Kidney tubule cell (primary cell): ENCODE data around the gene ZNF316.
"Not testable (repeated sequence)": the region's sequence is repeated elsewhere in the genome, so short reads cannot be mapped to it uniquely, and the experiment has no call there.

Source experiments
- DNase-seq: peaks from one replicate; pipeline ENCODE4 v3.0.0-alpha.2; 2018; ENCODE audit warnings: low spot score

Gene ZNF316

DNA sequence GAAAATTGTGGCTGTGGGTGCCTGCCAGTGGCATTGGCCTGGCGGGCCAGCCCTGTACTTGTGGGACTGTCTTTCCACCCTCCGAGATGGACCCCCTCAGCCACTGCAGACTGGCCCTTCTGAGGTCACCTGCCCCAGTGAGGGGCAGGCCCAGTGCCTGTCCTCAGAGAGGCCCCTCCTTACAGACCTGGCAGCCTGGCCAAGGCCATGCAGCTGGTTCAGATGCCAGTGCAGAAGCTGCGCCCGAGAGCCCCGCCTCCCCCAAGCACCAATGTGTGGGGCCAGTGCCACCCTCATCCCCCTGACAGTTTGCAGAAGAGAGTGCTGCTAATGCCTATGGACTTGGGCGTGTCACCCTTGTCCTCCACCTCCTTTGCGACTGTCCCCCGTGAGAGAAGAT is 10.0 kb downstream of the ZNF316 start:
- no peak for DNase-seq

DNA sequence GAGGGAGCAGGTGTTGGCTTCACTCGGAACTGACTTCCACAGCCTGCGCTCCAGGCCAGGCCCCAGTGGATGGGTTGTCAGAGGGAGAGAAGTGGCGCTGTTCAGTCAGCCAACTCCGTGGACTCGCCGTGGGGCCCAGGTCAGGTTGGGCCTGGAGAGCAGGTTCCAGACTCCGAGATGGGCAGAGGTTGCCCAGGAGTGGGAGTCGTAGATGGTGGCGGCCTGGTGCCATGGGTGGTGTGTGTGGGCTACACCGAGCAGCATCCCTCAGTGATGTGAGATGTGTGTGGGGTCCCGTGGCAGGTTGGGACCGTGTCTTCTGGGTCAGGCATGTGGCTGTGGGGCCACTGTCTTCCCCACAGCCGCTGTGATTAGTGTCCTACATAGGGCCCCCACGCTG is 10.4 kb downstream of the ZNF316 start:
- no peak for DNase-seq

DNA sequence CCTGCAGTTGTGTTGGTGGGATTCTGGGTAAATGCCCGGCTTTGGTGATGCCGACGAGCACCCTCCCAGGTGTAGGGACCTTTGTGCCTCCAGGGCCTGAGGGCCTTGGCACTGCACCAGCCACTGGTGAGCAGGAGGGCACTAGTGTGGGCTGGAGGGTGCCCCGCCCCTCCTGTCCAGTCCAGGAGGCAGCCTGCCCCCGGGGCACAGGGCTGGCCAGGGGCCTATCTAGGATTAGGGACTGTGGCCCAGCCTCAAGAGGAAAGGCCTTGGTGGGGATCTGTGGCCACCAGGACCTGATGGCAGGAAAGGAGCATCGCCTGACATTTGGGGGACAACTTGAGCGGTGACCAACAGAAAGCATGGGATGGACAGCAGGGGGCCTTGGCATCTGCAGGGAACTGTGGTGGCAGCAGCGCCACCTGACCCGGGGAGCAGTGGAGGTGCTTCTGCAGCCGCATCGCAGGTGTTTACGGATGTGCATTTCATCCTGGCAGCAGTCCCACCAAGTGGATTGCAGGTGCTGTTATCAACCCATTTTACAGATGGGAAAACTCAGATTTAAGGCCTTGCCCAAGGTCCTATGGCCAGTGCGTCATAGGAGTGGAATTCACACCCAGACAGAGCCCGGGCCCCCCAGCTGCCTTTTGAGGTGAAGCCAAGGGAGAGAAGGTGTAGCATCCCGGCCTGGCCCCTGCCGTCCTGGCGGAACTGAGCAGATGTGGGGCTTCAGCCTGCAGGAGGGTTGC is 11.1 kb downstream of the ZNF316 start:
- DNase-seq: no peak

DNA sequence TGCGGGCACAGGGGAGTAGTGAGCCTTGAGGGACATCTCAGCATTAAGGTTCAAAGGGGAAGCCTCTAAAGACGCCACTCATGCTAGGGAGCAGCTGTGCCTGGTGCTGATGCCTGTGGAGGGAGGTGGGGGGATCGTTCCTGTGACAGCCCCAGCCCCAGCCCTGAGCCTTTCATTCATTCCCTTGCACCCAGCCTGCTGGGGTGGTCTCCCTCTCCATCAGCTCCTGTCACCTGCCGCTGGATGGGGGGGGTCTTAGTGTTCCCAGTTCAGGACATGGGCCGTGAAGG is 11.6 kb downstream of the ZNF316 start:
- DNase-seq: no peak

DNA sequence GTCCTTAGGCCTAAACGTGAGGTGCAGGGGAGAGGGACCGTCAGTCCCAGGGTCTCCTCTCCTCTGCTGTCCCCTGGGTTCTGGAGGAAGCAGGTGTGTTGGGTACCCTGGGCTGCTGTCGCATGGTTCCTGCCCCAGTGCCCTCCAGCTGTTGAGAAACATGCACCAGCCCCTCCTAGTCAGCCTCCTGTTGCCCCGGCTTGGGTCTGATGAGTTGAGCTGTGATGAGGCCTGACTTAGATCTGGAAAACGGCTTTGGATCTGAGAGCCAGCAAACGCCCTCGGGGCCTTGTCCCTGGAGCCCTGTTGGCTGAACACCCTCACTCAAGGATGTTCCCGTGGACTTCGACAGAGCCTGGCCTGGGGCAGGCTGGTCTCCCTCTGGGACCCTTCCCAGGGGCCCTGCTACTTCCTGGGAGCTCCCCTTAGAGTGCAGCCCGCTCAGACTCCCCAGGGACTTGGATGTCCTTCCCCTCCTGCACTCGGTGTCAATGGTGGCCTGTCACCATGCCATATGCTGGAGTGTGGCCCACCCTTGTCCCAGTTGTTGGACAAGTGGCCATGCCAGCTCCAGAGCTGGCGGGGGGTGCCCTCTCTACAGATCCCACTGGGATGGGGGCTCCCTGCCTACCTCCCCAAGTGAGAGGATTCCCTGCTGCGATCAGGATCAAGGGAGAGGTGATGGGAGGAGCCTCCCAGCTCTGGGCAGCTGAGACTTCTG is 12.3 kb downstream of the ZNF316 start:
- DNase-seq: no peak

DNA sequence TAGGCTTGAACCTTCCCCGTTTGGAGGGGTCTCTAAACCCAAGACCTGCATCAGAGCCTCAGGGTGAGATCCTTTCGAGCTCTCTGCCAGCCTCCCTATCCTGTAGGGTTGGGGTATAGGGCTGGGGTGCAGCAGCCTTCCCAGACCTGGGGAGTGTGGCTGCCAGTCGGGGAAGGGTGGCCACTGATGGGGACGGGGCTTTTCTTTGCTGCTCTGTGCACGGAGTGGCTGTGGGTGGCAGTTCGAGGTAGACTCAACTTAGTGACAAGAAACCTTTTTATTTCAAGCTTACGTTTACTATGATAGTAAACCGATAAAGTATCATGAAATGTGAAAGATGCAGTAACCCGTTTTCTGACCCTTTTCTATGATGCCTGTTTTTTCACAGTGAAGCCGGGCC is 13.0 kb downstream of the ZNF316 start:
- DNase-seq: no peak

DNA sequence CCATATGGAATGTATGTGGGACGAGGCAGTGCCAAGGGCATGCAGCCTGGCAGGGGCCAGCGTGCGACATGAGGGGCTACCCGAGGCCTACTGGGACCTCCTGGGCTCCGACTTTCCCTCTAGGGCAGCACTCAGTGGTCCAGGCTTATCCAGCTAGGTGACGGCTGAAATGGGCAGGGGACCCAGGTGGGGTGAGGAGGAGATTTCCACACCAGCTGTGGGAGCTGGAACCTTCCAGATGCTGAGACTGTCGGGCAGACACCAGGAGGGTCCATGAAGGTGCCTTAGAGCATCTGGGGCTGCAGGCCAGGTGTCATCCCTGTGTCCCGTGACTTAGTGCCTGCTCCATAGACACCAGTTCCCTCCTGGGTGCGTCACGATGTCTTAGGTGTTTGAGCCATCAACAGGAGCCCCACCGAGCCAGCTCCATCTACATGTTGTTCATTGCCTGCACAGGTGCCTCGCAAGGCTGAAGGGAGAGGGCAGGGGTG is 13.4 kb downstream of the ZNF316 start:
- DNase-seq: no peak

DNA sequence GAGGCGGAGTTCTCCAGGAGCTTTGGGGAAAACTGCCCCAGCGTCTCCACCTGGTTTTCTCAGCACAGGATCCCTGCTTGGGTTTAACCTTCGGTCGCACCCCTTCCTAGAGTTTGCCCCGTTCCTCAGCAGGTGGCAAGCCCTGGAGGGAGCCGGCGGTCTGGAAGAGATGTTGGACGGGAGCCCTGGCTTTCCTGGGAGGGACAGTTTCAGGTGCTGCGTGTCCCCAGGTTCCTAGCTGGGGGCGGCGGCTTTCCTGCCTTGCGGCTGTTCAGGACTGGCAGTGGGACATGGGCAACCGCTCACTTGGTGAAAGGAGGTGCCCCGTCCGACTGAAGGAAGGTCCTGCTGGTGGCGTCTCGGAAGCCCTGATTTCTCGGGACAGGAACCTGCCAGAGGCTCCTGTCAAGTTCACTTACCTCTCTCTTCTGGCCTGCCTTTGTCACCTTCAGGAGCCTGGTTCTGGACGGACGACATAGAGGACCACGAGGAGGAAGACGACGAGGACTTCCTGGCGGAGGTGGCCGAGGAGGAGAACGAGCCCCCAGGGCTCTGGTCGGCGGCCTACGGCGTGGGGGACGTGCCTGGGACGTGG is 14.8 kb downstream of the ZNF316 start:
- no peak for DNase-seq

DNA sequence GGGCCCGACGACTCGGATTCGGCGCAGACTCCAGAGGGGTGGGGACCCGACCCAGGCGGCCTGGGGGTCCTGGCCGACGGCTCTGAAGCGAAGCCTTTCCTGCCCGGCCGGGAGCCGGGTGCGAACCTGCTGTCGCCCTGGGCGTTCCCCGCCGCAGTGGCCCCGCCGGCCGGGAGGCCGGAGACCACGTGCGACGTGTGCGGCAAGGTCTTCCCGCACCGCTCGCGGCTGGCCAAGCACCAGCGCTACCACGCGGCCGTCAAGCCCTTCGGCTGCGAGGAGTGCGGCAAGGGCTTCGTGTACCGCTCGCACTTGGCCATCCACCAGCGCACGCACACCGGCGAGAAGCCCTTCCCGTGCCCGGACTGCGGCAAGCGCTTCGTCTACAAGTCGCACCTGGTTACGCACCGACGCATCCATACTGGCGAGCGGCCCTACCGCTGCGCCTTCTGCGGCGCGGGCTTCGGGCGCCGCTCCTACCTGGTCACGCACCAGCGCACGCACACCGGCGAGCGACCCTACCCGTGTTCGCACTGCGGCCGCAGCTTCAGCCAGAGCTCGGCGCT is 15.4 kb downstream of the ZNF316 start:
- no peak for DNase-seq

DNA sequence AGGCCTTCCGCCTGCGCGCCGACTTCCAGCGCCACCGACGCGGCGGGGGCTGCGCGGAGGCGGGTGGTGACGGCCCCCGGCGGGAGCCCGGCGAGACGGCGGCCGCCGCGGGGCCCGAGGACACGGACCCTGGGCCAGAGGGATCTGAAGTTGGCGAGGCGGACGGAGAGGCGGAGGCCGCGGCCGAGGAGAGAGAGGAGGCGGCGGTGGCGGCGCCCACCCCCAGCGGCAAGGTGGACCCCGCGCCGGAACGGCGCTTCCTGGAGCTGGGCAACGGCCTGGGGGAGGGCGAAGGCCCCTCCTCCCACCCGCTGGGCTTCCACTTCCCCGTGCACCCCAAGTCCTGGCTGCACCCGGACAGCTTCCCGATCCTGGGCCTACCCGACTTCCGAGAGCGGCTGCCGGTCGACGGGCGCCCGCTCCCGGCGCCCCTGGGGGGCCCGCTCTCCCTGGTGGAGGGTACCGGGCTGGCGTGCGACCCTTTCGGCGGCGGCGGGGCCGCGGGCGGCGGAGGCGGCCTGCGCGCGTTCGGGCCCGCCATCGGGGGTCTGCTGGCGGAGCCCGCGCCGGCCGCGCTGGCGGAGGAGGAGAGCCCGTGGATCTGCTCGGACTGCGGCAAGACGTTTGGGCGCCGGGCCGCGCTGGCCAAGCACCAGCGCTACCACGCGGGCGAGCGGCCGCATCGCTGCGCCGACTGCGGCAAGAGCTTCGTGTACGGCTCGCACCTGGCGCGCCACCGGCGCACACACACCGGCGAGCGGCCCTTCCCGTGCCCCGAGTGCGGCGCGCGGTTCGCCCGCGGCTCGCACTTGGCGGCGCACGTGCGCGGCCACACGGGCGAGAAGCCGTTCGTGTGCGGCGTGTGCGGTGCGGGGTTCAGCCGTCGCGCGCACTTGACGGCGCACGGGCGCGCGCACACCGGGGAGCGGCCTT is 16.2 kb downstream of the ZNF316 start:
- DNase-seq: no peak

DNA sequence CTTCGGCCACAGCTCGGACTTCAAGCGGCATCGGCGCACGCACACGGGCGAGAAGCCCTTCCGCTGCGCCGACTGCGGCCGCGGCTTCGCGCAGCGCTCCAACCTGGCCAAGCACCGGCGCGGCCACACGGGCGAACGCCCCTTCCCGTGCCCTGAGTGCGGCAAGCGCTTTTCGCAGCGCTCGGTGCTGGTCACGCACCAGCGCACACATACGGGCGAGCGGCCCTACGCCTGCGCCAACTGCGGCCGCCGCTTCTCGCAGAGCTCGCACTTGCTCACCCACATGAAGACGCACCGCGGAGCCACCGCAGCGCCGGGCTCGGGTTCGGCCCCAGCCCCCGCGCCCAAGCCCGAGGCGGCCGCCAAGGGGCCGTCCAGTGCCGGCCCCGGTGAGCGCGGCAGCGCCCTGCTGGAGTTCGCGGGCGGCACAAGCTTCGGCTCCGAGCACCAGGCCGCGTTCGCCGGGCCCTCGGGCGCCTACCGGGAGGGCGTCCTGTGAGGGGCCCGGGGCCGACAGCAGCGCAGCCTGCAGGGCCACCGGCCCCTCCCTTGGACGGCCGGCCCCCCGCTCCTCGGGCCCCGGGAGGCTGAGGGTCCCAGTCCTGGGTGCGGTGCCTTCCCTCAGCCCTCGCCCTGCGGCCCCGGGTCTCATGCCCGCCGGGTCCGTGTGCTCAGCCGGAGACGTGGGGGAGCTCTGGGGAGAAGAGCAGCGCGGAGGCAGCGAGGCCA is 17.2 kb downstream of the ZNF316 start:
- no peak for DNase-seq

DNA sequence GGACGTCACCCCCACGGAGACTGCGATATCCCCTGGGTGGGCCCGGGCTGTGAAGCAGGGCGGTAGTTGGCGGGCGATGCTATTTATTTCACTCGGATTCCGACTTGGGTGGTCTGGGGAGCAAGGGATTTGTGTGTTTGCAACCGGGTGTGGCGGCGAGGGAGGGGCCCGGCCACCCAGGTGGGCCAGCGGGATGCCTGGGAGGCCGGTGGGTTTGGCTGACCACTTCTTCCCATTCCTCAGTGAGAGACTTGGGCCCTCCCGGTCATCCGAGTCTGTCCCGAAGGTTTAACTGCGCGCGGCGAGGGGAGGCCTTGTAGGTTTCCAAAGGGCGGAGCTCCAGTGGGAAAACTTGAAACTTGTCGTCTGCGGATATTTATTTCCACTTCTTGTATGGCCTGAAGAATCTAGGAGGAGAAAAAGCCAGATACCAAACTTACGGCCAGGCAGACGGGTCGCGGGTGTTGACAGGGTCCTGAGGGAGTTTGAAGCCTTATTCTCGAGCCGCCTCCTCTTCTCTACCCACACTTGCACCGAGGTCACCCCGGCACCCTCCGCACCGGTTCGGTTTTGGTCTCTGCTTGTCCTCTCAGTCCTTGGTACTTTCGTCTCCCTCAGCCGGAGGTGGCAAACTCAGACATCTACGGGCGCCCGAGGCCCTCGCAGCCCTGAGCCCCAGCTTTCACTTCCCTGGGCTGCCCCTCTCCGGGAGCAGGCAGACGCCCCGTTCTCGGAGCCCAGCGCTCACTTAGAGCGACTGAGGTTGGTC is 17.9 kb downstream of the ZNF316 start:
- DNase-seq: no peak

DNA sequence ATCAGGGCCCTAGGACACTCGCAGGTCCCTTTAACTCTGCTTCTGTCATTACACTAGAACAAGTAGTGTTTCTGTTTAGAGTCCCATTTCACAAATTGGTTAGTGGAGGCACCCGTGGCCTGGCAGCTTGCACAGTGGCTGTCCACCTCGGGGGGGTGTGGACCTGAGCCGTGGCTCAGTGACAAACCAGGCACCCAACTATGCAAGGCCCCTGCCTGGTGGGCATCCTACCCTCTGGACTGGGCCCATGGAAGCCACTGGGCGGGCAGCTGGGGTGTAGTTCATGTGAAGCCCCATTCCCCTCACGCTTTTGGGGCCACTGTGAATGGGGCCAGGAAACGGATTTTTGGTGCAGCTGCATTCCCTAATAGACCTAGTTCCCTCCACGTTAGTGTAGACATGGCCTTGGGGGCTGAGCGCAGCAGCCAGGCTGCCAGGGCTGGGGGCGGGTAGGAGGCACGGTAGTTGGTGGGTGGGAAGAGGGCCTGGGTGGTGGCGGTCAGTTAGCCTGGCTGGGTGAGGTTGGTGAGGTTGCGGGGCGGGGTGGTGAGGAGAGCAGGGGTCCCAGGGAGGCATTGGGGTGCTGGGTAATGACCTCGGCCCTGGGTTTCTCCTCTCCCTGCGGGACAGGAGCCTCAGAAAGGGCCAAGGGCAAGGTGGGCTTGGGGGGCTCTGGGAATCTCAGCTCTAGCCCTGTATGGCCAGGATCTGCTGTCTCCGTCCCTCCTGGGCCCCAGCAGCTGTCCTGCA is 18.7 kb downstream of the ZNF316 start:
- DNase-seq: no peak

DNA sequence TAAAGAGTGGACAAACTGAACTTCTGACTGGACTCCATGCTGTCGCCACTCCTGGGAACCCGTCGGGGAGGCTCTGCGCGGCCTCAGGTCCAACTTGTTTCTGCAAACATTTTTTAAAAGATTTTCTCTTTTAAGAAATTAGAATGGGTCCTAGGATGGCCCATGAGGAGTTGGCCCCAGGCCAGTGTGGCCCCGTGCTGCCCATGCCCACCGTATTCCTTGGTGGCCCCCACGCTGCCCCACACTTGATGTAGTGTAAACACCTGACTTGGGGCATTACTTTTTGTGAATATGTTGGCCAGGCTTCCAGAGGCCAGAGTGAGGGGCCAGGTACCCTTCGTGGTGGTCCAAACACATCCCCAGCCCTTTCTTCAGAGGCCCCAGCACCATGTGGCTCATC is 19.3 kb downstream of the ZNF316 start:
- DNase-seq: no peak

DNA sequence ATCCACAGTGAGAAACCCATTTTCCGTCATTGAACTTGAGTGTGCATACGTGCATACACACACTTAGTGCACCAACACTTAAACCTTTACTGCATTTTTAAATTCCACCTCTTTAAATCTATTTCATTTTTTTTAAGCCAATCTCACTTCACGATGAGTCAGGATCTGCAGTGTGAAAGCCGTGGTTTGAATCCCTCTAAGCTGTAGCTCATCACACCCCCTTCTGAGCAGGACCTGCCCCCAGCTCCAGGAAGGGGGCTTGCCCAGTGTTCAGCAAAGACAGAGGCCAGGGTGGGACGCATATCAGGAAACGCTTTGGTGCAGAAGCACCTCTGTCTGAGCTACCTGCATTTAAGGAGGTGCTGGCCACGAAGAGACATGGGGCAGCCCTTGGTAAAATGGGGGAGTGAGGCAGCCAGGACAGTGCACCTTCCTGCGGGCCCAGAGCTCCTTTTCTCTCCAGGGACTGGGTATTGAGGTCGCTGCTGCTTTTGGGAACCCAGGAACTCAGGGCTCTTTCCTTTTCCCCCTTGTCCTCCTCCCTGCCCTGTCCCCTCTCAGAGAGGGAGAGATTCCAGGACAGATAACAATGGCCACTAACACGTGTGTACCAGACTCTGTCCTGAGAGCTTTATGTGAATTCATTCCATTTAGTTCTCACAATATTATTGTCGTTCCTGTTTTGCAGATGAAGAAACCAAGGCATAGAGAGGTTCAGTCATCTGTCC is 21.7 kb downstream of the ZNF316 start:
- no peak for DNase-seq

DNA sequence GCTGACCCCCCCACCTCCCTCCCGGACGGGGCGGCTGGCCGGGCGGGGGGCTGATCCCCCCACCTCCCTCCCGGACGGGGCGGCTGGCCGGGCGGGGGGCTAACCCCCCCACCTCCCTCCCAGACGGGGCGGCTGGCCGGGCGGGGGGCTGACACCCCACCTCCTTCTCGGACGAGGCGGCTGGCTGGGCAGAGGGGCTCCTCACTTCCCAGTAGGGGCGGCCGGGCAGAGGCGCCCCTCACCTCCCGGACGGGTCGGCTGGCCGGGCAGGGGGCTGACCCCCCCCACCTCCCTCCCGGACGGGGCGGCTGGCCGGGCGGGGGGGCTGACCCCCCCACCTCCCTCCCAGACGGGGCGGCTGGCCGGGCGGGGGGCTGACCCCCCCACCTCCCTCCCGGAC is 33.7 kb downstream of the ZNF316 start:
- not testable (repeated sequence) for DNase-seq

DNA sequence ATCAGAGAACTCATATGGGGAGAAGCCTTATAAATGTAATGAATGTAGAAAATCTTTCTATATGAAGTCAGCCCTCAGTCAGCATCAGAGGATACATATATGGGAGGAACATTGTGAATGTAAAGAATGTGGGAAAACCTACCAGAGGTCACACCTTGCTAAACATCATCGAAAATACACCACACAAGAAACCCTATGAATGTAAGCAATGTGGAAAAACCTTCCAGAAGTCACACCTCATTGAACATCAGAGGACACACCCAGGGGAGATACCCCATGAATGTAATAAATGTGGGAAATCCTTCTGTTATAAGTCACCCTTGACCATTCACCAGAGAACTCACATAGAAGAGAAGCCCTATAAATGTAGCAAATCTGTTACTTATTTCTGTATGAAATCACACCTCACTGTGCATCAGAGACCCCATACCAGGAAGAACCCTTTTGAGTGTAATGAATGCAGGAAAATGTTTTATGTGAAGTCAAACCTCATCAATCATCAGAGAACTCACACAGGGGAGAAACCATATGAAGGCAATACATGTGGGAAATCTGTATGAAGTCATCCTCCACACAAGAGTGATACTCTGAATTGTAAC is 38.8 kb downstream of the ZNF316 start:
- no peak for DNase-seq

DNA sequence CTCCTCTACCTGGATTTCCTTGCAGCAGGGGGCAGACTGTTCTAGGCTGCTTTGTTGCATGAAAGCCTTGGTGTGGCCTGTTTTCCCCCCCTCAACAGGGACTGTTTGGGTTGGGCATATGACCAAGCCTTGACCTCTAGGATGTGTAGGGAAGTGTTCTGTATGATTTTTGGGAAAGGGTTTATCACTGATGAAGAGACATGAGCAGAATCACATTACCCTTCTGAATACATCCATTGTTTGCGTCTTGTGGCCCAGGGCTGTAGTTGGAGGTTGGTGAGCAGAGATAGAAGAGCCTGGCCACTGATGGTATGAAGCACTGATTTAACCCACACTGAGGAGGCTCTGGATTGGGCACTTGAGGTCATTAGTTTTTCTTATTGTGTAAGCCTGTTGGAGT is 43.0 kb downstream of the ZNF316 start:
- DNase-seq: no peak

DNA sequence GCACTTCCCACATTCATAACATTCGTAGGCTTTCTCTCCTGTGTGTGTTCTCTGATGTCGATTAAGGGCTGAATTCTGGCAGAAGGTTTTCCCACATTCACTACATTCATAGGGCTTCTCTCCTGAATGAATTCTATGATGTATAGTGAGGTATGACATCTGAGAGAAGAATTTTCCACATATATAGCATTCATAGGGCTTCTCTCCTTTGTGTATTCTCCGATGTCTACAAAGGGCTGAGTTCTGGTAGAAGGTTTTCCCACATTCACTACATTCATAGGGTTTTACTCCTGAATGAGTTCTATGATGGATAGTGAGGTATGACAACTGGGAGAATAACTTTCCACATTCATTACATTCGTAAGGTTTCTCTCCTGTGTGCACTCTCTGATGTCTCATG is 54.0 kb downstream of the ZNF316 start:
- no peak for DNase-seq
